ENCODE results near the gene SULT1C2. TPM values are rescaled to one million over a fixed set of nuclear protein-coding genes. Genes with fewer than 3 reads are reported as not detected.

The SULT1C2 gene
- total and polyA plus RNA-seq, 2 of the 13 experiments (the other 11 are each of a cell fraction or from before 2014, with no cell fraction given): 4.0 to 6.2 TPM

- TF ChIP-seq ZNF292 (CRISPR knock-in tag; IDR thresholded peaks at IDR 0.05; ENCODE audit: borderline replicate concordance, low read depth) (0 out of 2 replicates have a peak, but pooled peaks have one; percentile 18), PATZ1 (CRISPR knock-in tag; IDR thresholded peaks at IDR 0.05) (no peak), TOE1 (CRISPR knock-in tag; IDR thresholded peaks at IDR 0.05) (no peak), ZNF749 (CRISPR knock-in tag; IDR thresholded peaks at IDR 0.05; ENCODE audit: borderline replicate concordance) (no peak), TFAP4 (IDR thresholded peaks at IDR 0.05; ENCODE audit: borderline replicate concordance, low read depth) (peak; percentile 74), JUND (CRISPR knock-in tag; IDR thresholded peaks at IDR 0.05) (no peak), GATAD2A (CRISPR knock-in tag; IDR thresholded peaks at IDR 0.05) (0 out of 2 replicates have a peak, but pooled peaks have one; percentile 11), ZNF354B (CRISPR knock-in tag; IDR thresholded peaks at IDR 0.05) (no peak), FOXP1 (IDR thresholded peaks at IDR 0.05) (no peak), FOXP1 (CRISPR knock-in tag; IDR thresholded peaks at IDR 0.05) (no peak), NR2F1 (CRISPR knock-in tag; IDR thresholded peaks at IDR 0.05) (no peak), ZNF383 (CRISPR knock-in tag; IDR thresholded peaks at IDR 0.05; ENCODE audit: borderline replicate concordance) (no peak), ZNF7 (CRISPR knock-in tag; IDR thresholded peaks at IDR 0.05) (peak; percentile 42; the same call in 1 of the 2 replicates), TEAD3 (CRISPR knock-in tag; optimal IDR thresholded peaks at IDR 0.05; ENCODE audit: borderline replicate concordance) (peak; percentile 87), ZNF33B (CRISPR knock-in tag; IDR thresholded peaks at IDR 0.05) (no peak), CC2D1A (CRISPR knock-in tag; IDR thresholded peaks at IDR 0.05) (0 out of 2 replicates have a peak, but pooled peaks have one; percentile 51), THAP11 (CRISPR knock-in tag; IDR thresholded peaks at IDR 0.05) (no peak), ZFY (CRISPR knock-in tag; IDR thresholded peaks at IDR 0.05) (peak; percentile 38; the same call in 1 of the 2 replicates), NR3C1 (CRISPR knock-in tag; IDR thresholded peaks at IDR 0.05) (no peak), ADNP (CRISPR knock-in tag; IDR thresholded peaks at IDR 0.05) (no peak)
- TF ChIP-seq, protein P1, sequence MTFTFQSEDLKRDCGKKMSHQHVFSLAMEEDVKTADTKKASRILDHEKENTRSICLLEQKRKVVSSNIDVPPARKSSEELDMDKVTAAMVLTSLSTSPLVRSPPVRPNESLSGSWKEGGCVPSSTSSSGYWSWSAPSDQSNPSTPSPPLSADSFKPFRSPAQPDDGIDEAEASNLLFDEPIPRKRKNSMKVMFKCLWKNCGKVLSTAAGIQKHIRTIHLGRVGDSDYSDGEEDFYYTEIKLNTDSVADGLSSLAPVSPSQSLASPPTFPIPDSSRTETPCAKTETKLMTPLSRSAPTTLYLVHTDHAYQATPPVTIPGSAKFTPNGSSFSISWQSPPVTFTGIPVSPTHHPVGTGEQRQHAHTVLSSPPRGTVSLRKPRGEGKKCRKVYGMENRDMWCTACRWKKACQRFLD (CRISPR knock-in tag; IDR thresholded peaks at IDR 0.05; ENCODE audit: borderline replicate concordance): no peak
- TF ChIP-seq, protein P2, sequence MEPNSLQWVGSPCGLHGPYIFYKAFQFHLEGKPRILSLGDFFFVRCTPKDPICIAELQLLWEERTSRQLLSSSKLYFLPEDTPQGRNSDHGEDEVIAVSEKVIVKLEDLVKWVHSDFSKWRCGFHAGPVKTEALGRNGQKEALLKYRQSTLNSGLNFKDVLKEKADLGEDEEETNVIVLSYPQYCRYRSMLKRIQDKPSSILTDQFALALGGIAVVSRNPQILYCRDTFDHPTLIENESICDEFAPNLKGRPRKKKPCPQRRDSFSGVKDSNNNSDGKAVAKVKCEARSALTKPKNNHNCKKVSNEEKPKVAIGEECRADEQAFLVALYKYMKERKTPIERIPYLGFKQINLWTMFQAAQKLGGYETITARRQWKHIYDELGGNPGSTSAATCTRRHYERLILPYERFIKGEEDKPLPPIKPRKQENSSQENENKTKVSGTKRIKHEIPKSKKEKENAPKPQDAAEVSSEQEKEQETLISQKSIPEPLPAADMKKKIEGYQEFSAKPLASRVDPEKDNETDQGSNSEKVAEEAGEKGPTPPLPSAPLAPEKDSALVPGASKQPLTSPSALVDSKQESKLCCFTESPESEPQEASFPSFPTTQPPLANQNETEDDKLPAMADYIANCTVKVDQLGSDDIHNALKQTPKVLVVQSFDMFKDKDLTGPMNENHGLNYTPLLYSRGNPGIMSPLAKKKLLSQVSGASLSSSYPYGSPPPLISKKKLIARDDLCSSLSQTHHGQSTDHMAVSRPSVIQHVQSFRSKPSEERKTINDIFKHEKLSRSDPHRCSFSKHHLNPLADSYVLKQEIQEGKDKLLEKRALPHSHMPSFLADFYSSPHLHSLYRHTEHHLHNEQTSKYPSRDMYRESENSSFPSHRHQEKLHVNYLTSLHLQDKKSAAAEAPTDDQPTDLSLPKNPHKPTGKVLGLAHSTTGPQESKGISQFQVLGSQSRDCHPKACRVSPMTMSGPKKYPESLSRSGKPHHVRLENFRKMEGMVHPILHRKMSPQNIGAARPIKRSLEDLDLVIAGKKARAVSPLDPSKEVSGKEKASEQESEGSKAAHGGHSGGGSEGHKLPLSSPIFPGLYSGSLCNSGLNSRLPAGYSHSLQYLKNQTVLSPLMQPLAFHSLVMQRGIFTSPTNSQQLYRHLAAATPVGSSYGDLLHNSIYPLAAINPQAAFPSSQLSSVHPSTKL (CRISPR knock-in tag; IDR thresholded peaks at IDR 0.05): peak; percentile 49
These were observed 26.8 kb downstream of the SULT1C2 start (continued) for GRCh38 chr2:108315444-108315934.
